Endothelial cell of umbilical vein (primary cell): ENCODE results near the gene DLG3. TPM values are rescaled to one million over a fixed set of nuclear protein-coding genes. Genes with fewer than 3 reads are reported as not detected.

Experiments
- BruUV-seq: library from RNA; stranded (reverse); fragments of 400-500 nt; replicated peaks from 2 replicates; lab custom pipeline; 2021; lab: Mats Ljungman, UMichigan
- CTCF ChIA-PET: fragments of 300-600, 350-600 bp; sonication (Branson Sonifier 250); formaldehyde crosslinking; loops from one replicate; lab custom pipeline; 2021; ENCODE audit warnings: antibody characterized with exemption, inconsistent platforms; lab: Charles Lee
- POLR2A ChIA-PET: fragments of 300-600, 350-600 bp; sonication (Branson Sonifier 250); formaldehyde crosslinking; loops from one replicate; lab custom pipeline; 2021; ENCODE audit warnings: antibody characterized with exemption, inconsistent platforms; lab: Charles Lee
- DNase-seq: peaks from one replicate; pipeline ENCODE4 v3.0.0-alpha.2; 2011; ENCODE audit warnings: low read depth, low spot score
- FAIRE-seq: peaks from 2 replicates; lab custom pipeline; 2011; peaks lifted over from hg19 to GRCh38; lab: Jason Lieb, UNC
- H2AFZ ChIP-seq: 2 replicates; pipeline ENCODE4 v1.6.0; 2012; ENCODE audit warnings: low read depth, low read length, control low read depth, inconsistent platforms
- H3K27ac ChIP-seq: 2 replicates; pipeline ENCODE4 v1.5.1; 2011; ENCODE audit warnings: low read depth, mild to moderate bottlenecking, control low read depth, low read length, moderate library complexity; ENCODE audit not compliant: insufficient read depth
- H3K27me3 ChIP-seq, 2 experiments: 2 replicates each; pipeline versions ENCODE4 v1.6.0 to v1.6.1; 2011; ENCODE audit warnings: low read length in 2 of 2, mixed read lengths in 1 of 2; ENCODE audit not compliant: control insufficient read depth in 2 of 2, insufficient read depth in 2 of 2
- H3K36me3 ChIP-seq, 2 experiments: 2 replicates in 1 of 2; 3 replicates in 1 of 2; pipeline ENCODE4 v1.5.1; 2011; ENCODE audit warnings: low read length in 2 of 2, mild to moderate bottlenecking in 1 of 2, moderate library complexity in 1 of 2; ENCODE audit not compliant: control insufficient read depth in 2 of 2, insufficient read depth in 2 of 2; ENCODE audit errors: extremely low read depth in 1 of 2
- H3K4me1 ChIP-seq: 3 replicates; pipeline ENCODE4 v1.5.1; 2011; ENCODE audit warnings: mild to moderate bottlenecking, low read length; ENCODE audit not compliant: control insufficient read depth, insufficient read depth; ENCODE audit errors: extremely low read depth
- H3K4me2 ChIP-seq: 2 replicates; pipeline ENCODE4 v1.6.1; 2011; ENCODE audit warnings: low read length, control low read depth, mixed read lengths; ENCODE audit not compliant: insufficient read depth
- H3K4me3 ChIP-seq, 3 experiments: fragments of 200-600 bp in 1 of 3; sonication (generic), shearing (Covaris generic) in 1 of 3; replicated peaks in 1 of 3; 2 replicates each; pipeline ENCODE4 v1.5.1; 2011 to 2016; ENCODE audit warnings: control low read depth in 3 of 3, low read length in 3 of 3, mild to moderate bottlenecking in 2 of 3, inconsistent platforms in 1 of 3, low read depth in 1 of 3, moderate library complexity in 1 of 3; ENCODE audit not compliant: insufficient read depth in 1 of 3
- H3K79me2 ChIP-seq: 2 replicates; pipeline ENCODE4 v1.6.0; 2012; ENCODE audit warnings: low read length, inconsistent platforms; ENCODE audit not compliant: control insufficient read depth, insufficient read depth
- H3K9ac ChIP-seq: replicated peaks from 2 replicates; pipeline ENCODE3; 2011; ENCODE audit warnings: low read length, control low read depth; ENCODE audit not compliant: insufficient read depth; ENCODE audit errors: extremely low read depth
- H3K9me1 ChIP-seq: replicated peaks from 3 replicates; pipeline ENCODE4 v1.6.0; 2011; ENCODE audit warnings: mild to moderate bottlenecking, low read length; ENCODE audit not compliant: control insufficient read depth, insufficient read depth; ENCODE audit errors: extremely low read depth
- H3K9me3 ChIP-seq: replicated peaks from 2 replicates; pipeline ENCODE4 v1.5.1; 2012; ENCODE audit warnings: low read length, inconsistent platforms; ENCODE audit not compliant: control insufficient read depth, insufficient read depth
- H4K20me1 ChIP-seq: replicated peaks from 2 replicates; pipeline ENCODE3; 2011; ENCODE audit warnings: mild to moderate bottlenecking, low read length; ENCODE audit not compliant: control insufficient read depth, insufficient read depth; ENCODE audit errors: extremely low read depth
- GATA2 ChIP-seq: IDR thresholded peaks from 2 replicates; pipeline ENCODE4 v1.7.0; 2011; ENCODE audit warnings: low read depth, mild to moderate bottlenecking, moderate library complexity, mixed read lengths, low read length; ENCODE audit not compliant: insufficient read length, insufficient read depth
- POLR2A ChIP-seq: IDR thresholded peaks from 2 replicates; pipeline ENCODE4 v1.6.1; 2012; ENCODE audit warnings: low read depth, mild to moderate bottlenecking, control low read depth, low read length
- dilution Hi-C: fragments of 300-500 bp; cut with MboI; formaldehyde crosslinking; loops from one replicate; pipeline ENCODE4 v1.15.0; 2019; ENCODE audit warnings: low sequenced_read_pairs; ENCODE audit not compliant: extremely low pct_ligation_motif_present
- intact Hi-C: fragments of 100-400 bp; cut with micrococcal nuclease; formaldehyde crosslinking; loops from one replicate; pipeline ENCODE4 v1.10.0; 2022
- polyA plus RNA-seq, 4 experiments: library from polyadenylated mRNA; depleted of rRNA in 3 of 4; stranded (reverse) in 3 of 4; unstranded in 1 of 4; fragments of >200 nt; gene quantifications; 2 replicates each; pipeline versions ENCODE4 v1.2.1 to v1.2.3, GENCODE V29; 2011 to 2012; ENCODE audit warnings: missing spikeins in 1 of 4
- total RNA-seq: library from RNA; stranded (reverse); gene quantifications from 2 replicates; pipeline ENCODE4 v1.2.3, GENCODE V29; 2021
- TF ChIP-seq, protein P1 (sequence below), 2 donors: IDR thresholded peaks; 1 replicate in 1 of 2; 2 replicates in 1 of 2; pipeline ENCODE4 v1.5.1; 2011; ENCODE audit warnings: low read length in 2 of 2, mild to moderate bottlenecking in 2 of 2, moderate library complexity in 2 of 2, control low read depth in 1 of 2, inconsistent platforms in 1 of 2, low read depth in 1 of 2; ENCODE audit not compliant: insufficient read depth in 1 of 2; ENCODE audit errors: extremely low read depth in 1 of 2

The DLG3 gene
- total and polyA plus RNA-seq, 2 donors (not counting 3 experiments of a cell fraction or from before 2014, with no cell fraction given): 1.2 to 3.2 TPM

DNA sequence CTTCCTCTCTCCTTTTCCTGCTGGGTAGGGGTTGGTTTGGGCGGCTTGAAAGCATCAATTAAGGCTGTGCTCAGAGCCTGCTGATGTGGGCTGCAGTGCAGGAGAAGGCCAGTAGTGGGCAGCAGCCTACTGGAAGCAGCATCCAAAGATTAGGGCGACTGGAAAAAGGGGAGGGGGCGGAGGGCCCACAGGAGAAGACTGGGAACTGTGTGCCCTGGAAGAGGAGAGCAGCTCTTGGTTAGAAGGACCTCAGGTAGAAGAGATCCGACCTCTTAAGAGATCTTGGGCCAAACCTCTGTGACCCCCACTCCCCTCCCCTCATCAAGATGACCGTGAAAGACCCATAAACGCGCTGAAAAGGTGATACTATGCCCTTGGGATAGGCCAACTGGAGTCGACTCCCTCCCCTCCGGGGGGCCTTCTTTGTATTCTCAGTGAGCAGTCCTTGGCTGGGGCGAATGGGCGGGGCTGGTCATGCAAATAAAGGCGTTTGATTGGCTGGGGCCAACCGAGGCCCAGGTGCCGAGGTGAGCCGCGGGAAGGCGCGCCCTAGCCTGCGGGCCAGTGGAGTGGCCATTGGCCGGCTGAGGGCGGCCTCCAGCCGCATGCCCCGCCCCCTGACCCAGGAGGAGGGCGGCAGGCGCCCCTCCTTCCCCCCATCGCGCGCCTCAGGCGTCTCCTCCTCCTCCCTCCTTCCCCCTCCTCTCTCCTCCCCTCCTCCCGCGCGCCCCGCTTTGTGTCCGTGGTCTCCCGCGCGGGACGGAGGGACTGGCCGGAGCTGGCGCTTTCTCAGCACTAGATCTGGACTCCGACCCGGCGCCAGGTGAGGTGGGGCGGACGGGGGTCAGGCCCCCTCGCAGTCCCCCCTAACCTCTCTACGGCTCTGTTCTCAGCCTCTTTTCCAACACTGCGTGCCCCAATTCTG is 10.1 kb downstream of the DLG3 start:
- FAIRE-seq (peak; percentile 85), DNase-seq (peak; percentile 49)
- intact Hi-C loops (loop anchor here (2.0 to 5.0 kb wide), 2 partner anchors 22 to 308 kb away; no protein-coding TSS in a partner anchor), dilution Hi-C loops (no loop called here)
- H3K9ac ChIP-seq: no peak overlapping the region
- H3K9me1 ChIP-seq: no peaks in the 10 kb centered on the region
- no peaks in the 10 kb centered on the region for H3K27me3 ChIP-seq
- no peak overlapping the region for H3K27ac ChIP-seq
- no peaks in the 10 kb centered on the region for H3K36me3 ChIP-seq
- no peaks in the 10 kb centered on the region for H3K9me3 ChIP-seq
- no TSS peak for BruUV-seq
- peak overlapping the region; percentile 72 for H2AFZ ChIP-seq
- H3K4me3 ChIP-seq: peak overlapping the region; percentile 14 to 43 (median 31)
- POLR2A ChIA-PET: no interaction called here
- CTCF ChIA-PET: interaction anchor here (1.5 to 7.7 kb wide), 2 partner anchors 98 to 210 kb away, joined by 7 to 47 read pairs; no protein-coding TSS in a partner anchor
- peaks cover 6% of the 10 kb centered on the region for H3K4me1 ChIP-seq
- H3K79me2 ChIP-seq: no peaks in the 10 kb centered on the region
- H4K20me1 ChIP-seq: no peaks in the 10 kb centered on the region
- peak overlapping the region; percentile 76 for H3K4me2 ChIP-seq
- TF ChIP-seq, protein P1, sequence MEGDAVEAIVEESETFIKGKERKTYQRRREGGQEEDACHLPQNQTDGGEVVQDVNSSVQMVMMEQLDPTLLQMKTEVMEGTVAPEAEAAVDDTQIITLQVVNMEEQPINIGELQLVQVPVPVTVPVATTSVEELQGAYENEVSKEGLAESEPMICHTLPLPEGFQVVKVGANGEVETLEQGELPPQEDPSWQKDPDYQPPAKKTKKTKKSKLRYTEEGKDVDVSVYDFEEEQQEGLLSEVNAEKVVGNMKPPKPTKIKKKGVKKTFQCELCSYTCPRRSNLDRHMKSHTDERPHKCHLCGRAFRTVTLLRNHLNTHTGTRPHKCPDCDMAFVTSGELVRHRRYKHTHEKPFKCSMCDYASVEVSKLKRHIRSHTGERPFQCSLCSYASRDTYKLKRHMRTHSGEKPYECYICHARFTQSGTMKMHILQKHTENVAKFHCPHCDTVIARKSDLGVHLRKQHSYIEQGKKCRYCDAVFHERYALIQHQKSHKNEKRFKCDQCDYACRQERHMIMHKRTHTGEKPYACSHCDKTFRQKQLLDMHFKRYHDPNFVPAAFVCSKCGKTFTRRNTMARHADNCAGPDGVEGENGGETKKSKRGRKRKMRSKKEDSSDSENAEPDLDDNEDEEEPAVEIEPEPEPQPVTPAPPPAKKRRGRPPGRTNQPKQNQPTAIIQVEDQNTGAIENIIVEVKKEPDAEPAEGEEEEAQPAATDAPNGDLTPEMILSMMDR (IDR thresholded peaks at IDR 0.05; ENCODE audit: extremely low read depth in 1 of 2, insufficient read depth in 1 of 2, low read depth in 1 of 2, low read length in 2 of 2): peak; percentile 73 to 82
- TF ChIP-seq POLR2A: no peak
- TF ChIP-seq GATA2: no peak
